NCI-H748 (cell line): ENCODE results near the gene IRX4.

Experiments used
- DNase-seq: peaks from one replicate; lab custom pipeline; 2025; ENCODE audit not compliant: unreplicated experiment; lab: John Stamatoyannopoulos, UW

IRX4 gene

GRCh38 chr5:1914471-1914870 lies 31.7 kb upstream of the IRX4 start:
- no peak for DNase-seq

DNA sequence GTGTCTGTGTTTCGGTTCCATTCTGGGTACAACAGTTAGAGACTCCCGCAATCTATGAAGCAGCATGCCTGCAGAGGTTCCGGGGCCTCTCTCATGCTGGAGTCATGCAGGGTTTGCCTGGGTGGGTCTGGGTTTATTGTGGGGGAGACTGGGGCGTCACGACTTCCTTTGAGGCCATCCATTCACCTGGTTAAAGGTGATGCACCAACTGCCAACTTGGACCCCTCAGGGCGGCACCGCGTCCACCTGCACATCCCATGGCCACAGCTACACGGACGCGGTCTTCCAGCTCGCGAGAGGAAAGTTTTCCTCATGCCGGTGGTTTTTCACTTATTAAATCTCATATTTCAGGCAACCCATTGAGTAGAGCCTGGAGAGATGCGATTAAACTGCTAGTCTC lies 30.9 kb upstream of the IRX4 start:
- DNase-seq: no peak

- DNase-seq: no peak
These were observed 30.3 kb upstream of the IRX4 start for GRCh38 chr5:1912951-1913565.

DNA sequence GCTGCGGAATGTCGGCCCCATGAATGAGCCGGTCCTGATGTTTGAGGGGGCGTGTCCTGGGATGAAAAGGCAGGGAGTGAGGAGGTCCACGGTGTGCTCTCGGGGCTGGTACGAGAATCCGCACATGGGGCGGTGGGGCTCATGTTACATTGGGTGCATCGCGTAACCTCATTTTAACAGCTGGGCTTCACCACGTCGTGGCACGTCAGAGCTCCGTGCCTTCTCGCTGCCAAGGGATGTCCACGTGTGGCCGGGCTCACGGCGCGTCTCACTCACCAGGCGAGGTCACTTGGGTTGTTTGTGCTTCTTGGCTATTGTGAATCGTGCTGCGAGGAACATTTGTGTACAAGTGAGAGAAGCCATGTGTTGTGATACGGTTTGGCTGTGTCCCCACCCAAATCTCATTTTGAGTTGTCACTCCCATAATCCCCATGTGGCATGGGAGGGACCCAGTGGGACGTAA lies 29.1 kb upstream of the IRX4 start:
- DNase-seq: no peak

DNA sequence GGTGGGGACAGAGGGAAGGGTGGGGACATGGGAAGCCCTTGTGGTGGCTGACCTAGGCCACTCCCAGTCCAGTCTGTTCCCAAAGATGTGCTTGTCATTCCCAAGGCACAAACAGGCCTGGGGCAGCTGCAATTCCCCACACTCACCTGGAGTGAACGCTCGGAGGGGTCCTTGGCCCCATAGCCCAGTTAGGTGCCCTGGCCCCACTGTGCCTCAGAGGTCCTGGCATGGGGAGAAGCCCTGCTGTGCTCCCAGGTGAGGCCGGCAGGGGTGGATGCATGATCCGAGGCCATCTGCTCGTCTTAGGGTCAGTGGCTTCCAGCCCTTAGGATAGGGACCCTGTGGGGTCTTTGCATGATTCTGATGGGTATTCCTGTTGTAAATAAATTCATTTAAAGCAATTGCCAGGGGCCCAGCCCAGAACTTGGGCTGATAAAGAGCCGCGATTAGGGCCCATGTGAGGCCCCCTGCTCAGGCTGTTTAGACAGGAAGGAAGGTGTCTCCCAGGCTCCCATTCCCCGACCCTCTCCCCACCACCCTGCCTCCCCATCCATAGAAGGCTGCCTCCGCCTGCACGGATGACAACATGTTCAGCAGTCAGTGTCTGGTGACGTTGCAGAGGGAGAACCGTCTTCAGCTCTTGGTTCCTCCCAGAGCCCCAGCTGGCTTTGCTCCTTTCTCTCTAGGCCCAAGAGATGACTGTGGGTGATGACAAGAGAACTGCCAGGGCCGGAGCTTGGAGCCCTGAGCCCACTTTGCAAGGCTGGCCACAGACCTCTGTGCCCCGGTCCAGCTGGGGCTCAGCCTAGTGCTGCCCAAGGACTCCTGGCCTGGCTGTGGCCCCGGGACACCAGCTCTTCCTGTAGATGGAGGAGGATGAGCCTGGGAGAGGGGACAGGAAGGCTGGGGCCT lies 28.4 kb upstream of the IRX4 start:
- no peak for DNase-seq

DNA sequence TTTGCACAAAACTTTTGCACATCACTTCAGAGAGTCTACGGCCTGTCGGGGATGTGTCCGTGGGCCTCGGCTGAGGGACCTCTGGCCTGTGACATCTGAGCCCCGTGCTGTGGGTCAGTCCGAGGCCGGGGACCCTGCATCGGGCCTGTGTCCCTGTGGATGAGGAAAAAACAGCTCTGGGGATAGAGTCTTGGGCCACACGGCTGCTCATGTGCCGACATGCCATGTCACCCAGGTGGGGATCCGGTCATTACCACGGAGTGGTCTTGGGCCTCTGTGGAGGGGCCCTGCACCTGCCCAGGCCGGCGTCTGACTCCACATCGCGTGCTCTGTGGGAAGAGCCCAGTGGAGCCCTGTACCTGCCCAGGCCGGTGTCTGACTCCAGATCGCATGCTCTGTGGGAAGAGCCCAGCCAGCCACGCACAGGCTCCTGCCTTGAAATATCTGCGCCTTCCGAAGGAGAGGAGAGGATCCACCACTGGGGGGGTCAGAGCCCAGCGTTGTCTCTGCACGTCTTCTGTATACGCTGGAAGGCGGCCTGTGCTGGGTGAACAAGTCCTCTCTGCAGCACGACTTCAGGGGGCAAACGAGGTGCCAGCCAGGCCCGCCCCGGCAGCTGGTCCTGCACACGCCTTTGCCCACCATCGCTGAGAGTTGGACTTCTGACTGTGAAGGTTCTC lies 27.5 kb upstream of the IRX4 start:
- DNase-seq: no peak

DNA sequence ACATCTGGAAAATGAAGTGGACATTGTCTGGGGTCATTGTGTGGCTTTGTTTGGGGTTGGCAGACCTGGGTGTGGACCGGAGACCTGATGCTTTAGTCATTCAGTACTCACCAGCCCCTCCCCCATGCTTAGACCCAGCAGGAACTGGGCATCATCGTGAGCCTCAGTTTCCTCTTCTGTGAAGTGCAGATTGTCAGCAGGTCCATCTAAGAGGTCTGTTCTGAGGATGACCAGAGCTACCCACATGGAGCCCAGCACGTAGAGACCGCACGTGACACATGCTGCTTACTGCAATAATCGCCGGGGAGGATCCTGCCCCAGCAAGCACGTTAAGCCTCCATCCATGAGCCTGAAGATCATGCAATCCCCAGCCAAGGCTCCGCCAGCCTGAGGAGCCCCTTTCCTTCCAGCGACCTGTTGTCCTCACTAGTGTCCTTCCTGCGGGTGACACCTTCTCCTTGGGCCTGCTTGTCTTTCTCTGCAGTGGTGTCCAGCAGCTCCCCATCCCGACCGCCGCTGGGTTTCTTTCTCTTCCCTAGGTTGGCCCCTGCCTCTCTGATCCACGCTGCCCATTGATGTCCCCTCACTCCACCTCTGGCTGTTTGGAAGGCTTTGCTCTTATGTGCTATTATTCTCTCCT lies 26.7 kb upstream of the IRX4 start:
- no peak for DNase-seq

DNA sequence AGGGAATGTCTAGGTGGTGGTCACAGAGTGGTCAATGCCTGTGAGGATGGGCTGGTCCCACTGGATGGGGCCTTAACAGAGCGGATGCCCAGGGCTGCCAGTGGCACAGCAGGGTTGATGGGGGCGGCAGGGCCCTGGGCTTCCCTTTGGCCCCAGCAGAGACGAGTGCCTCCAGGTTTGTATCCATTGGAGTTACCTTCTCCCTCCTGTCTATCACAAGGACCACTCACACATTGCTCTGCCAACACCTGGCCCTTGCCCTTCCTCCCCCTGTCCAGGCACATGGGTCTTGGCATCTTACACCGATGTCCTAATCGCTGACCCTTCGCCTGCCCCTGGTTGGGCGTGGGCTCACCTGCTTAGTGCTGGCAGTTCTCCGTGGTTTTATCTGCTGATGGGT lies 26.2 kb upstream of the IRX4 start:
- no peak for DNase-seq

- DNase-seq: no peak
These were observed 24.9 kb upstream of the IRX4 start for GRCh38 chr5:1907616-1908015.

DNA sequence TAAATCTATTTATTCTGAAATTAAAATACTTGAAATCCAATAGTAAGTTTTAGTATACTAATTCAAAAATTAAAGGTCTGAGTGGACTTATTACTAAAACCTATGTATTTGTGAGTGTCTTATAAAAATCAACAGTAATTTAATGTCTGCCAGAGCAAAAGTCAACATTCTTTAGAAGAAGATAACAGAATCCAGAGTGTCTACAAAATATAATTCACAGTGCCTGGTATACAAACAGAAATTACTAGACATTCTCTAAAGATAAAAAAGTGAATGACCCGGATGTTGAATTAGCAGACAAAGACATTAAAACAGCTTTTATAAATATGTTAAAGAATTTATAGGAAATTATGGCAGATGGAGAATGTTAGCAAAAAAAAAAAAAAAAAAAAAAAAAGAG lies 22.4 kb upstream of the IRX4 start:
- DNase-seq: no peak

DNA sequence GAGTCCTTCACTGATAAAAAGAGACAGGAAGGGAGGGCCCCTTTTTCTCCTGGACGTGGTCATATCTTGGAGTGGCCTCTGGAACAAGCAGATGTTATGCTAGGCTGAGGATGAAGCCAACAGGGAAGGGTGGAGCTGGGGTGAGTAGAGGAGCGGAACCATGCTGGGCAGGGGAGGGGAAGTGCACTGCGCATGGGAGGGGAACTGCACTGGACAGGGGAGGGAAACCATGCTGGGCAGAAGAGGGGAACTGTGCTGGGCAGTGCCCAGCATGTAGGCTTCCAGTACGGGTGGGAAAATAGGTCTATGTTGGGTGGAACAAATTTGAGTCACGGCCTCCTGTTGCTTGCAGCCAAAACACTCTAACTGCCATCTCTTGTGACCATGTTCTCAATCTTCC lies 19.3 kb upstream of the IRX4 start:
- DNase-seq: no peak

- no peak for DNase-seq
These were observed 18.3 kb upstream of the IRX4 start for GRCh38 chr5:1901061-1901460.

GRCh38 chr5:1899201-1899600 lies 16.5 kb upstream of the IRX4 start:
- no peak for DNase-seq

GRCh38 chr5:1897816-1898450 lies 15.2 kb upstream of the IRX4 start:
- DNase-seq: no peak

DNA sequence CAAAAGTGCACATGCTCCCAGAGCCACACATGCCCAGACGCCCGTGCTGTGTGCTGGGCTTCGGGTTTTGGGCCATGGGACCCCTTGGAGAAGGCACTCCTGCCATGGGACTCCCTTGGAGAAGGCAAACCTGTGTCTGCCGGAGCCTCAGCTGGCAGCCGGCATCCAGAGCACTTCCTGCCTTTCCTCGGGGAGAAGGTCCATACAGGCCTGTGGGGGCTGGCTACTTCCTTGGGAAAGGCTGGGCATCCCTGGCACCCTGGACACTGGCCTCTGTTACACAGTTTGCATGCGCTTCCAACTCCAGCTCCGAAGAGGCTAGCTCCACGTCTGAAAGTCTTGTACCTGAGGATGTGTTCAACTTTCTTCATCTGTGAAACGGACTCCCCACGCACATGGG lies 14.7 kb upstream of the IRX4 start:
- DNase-seq: no peak

GRCh38 chr5:1896602-1897376 lies 14.1 kb upstream of the IRX4 start:
- no peak for DNase-seq

DNA sequence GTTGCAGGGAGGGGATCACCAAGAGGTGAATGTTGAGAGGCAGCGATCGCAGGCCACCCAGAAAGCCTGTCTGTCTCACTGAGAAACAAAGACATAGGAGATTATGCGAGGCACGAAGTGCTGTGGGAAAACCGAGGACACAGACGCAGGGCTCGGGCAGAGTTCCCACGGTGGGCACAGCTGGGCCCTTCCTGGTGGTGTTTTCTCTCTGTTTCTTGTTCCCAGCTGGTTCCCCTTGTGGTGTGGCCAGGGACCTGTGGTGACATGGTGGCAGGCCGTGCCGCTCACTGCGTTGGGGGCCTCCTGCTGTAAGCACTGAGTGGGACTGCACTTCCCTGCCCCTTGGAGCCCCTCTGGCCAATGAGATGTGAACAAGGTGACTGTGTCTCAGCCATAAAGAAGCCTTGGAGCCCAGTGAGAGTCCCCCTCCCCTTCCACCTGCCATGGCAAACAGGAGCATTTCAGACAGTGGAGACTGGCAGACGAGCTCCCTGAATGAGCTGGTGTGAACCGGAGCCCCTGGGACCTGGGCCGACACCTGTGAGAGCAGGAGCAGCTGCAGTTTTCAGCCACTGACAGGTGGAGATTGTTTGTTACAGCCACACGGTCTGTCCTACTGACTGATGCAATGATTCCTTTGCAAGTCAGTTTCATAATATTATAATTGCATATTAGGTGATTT lies 13.2 kb upstream of the IRX4 start:
- DNase-seq: no peak

- DNase-seq: no peak
These were observed 11.5 kb upstream of the IRX4 start for GRCh38 chr5:1894243-1894642.

DNA sequence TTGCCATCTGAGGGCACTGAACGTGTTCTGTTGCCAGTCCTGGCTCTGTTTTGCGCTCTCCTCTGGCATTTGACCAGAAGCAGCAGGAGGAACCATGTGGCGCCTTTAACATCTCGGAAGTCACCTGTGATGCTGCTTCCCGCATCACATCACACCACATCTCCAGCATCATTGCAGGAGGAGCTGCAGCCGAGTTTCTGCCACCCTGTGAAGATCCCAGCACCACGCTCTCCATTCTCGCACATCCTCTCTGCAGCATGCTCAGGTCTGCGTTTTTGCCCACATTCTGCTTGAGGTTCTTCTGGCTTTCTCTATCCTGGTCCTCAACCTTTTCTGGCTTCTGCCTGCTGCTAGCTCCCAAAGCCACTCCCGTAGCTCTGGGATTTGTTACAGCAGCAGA lies 11.0 kb upstream of the IRX4 start:
- DNase-seq: no peak
